Medulla oblongata (tissue), 1 donor: Measurements from ENCODE around the gene CALM1.

Experiments used
- DNase-seq: peaks from one replicate; pipeline ENCODE4 v3.0.0-alpha.2; 2015; ENCODE audit errors: extremely low spot score

The CALM1 gene

DNA sequence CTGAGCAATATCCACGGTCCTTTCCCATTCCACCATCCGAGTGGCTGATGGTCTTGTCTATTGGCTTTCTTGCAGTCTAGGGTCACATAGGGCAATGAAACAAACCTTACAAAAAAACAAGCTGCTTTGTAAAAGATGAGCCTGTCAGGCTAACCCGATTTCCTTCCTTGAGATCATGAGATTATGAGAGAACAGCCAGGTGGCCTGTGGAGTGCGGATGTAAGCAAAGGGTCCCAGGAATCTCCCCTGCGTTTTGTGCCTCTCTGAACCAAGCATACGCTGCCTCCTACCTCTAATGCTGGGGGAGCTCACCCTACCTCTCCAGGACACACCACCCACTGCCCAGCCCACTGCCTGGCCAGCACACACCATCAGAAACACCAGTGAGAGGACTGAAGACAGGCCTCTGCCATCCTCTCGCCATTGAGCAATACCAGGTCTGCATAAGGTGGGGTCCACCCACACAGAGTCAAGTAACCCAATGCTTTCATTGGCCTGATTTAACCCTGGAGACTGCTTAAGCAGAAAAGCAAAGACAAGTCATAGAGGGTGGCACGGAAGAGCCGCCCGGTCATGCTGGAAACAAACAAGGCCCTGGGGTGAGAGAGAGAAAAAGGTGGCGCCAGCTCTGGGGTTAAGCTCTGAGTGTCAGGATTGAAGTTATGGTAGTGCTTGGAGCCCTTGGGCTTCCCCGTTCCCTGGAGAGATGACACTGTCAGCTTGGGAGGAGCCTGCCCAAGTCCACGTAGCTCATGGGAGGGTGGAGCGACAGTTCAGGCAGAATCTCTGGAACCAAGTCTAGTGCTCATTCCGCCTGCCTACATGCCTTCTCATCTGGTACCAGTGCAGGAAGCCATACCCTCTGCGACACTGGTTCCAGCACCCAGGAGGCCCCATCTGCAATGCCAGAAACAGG is 46.6 kb downstream of the CALM1 start:
- DNase-seq, result no peak

- DNase-seq, result no peak
Measured at GRCh38 chr14:90444077-90444696, 47.4 kb downstream of the CALM1 start.

- no peak for DNase-seq
Measured at GRCh38 chr14:90445011-90445410, 48.2 kb downstream of the CALM1 start.

GRCh38 chr14:90446405-90446804 is 49.6 kb downstream of the CALM1 start:
- no peak for DNase-seq

DNA sequence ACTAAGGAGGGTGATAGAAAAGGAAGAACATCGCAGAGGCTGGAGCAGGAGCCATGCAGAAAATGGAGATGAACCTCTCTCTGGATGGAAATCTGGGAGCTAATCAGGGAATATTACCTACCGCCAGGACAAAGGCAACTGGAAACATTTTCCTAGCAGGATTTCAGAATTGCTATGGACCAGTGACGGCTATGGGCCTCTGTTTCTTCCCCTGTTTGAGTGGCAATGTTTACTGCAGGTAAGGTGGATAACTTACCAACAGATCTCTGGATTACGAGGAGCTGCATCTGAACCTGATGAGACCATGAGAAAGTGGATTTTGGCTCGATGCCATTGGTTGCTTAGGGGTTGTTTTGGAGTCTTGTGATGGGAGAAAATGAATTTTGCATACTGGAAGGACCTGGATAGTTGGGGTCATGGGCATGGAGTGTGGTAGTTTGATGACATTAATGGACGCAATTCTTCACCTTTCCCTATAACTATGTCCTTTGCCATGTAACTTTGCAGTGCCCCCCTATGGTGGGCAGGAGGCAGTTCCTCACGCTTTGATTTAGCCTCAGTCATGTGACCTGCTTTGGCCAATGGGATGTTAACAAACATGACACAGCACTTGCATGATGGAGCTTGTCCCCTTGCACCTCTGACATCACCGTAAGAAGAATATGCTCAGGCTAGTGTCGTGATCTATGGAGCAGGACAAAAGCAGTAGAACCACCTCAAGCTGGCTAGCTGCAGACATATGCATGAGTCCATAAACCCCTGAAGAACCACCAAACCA is 51.1 kb downstream of the CALM1 start:
- DNase-seq, result no peak

DNA sequence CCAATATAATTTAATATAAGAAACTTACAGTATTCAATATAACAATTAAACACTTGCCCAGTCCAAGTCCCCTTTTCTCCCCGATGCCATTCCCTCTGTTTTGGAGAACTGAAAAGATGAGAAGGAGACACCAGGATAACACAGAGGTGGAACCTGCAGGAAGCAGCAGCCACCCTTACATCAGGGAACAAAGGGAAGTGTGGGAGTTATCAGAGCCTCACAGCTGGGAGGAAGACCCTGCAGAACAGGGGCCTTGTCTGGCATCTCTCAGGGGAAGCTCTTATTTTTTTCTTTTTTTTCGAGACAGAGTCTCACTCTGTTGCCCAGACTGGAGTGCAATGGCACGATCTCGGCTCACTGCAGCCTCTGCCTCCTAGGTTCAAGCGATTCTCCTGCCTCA is 52.6 kb downstream of the CALM1 start:
- DNase-seq, result no peak

GRCh38 chr14:90450151-90450550 is 53.3 kb downstream of the CALM1 start:
- no peak for DNase-seq

DNA sequence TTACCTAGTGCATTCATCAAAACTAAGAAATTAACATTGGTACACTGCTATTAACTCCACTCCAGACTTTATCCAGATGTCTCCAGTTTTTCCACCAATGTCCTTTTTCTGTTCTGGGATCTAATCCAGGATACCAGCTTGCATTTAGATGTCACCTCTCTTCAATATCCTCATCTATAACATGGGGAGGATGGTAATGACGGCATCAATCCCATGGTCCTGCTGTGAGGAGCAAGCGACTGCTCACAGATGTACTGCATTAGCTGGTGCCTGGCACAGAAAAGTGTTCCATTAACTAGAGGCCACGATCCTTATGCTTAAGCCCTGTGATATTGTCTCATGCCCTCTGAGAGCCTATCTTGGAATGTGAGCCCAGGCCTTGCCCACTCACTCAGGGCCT is 53.8 kb downstream of the CALM1 start:
- DNase-seq, result no peak

DNA sequence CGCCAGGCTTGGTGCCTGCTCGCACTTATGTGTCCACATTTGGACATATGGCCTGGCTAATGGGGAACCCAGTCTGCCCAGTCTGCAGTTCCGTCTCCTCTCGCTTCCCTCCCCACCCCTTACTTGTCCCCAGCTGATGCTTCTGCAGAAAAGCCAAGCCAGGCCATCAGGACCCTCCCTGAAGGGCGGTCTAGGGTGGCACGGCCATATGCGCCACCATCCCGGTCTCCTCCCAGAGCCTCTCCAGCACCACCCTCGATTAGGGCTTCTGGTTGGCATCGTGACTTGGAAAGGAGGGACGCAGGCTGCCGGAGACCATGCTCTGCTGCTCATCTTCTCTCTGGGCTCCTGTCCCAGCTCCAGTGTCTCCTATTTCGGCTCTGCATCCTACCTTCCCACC is 54.6 kb downstream of the CALM1 start:
- no peak for DNase-seq

- peak; percentile 20 for DNase-seq
Measured at GRCh38 chr14:90451961-90452360, 55.1 kb downstream of the CALM1 start.

GRCh38 chr14:90452366-90452765 is 55.5 kb downstream of the CALM1 start:
- DNase-seq, result no peak

DNA sequence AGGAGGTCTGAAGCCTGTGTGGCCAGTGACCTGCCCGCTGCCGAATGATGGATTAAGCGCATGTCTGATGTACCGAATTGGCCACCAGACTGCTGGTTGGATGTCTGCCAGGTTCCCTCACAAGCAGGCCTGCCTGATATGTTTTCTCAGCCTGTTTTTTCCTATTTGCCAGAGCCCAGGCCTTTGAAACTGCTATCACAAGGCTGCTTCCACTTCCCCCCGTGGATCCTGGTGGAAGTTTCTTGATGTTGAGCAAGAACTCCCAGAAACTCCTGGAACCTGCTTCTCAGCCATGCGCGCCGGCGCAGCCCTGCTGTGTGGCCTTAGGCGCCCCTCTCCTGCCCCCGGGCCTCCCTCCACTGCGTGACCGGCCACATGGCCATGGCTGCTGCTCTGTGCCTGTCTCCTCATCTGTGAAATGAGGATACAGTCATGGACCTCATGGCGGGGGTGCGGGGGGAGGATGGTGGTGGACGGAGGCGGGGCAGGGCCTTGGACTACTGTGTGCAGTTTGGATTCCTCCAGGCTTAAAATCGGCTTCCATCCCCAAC is 56.6 kb downstream of the CALM1 start:
- peak; percentile 59 for DNase-seq

DNA sequence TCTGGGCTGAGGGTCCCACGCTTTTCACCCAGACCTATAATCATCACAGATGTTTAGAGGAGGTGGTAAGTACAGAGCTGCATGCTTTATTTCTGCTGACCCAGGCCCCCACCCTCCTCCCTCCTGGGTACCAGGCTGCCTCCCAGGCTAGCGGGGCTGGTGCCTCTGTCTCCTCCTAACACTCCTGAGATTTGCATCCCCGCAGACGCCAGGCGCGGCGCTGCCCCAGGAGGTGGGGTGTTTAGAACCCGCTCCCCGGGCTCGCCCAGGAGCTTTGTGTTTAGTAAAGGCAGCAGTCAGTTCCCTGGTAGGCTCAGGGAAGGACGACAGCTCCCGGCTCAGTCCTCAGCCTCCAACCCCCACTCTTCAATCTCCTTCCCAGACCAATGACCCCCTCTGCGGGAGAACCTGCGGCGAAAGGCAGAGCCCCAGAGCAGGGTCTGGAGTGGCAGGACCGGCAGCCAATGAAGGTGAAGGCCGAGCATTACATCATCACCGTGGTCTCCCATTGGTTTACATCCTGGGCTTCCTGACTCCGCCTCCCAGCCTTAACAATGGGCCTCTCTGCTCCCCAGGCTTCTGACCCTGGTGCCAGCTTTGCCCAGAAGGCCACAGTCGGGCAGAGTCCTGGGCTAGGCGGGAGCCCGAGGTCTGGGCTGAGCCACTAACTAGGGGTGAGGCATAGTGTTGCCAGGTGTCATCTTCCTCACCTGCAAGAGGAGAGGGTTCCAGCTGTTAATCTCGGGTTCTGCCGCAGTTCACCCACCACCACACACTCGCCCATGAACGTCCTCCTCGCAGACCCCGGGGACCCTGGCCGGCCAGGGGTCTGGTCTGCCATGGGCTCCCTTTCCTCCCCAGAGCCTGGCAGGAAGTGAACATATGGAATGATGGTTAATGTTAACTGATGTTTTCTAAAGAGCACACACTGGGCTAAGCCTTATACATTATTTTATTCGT is 57.5 kb downstream of the CALM1 start:
- DNase-seq, result peak; percentile 97

- peak; percentile 23 for DNase-seq
Measured at GRCh38 chr14:90455100-90455571, 58.3 kb downstream of the CALM1 start.

GRCh38 chr14:90456551-90456950 is 59.7 kb downstream of the CALM1 start:
- no peak for DNase-seq

- DNase-seq, result no peak
Measured at GRCh38 chr14:90457186-90457585, 60.4 kb downstream of the CALM1 start.
